Measurements from ENCODE around the gene RAB6D.
"Not testable (repeated sequence)": the region's sequence is repeated elsewhere in the genome, so short reads cannot be mapped to it uniquely, and the experiment has no call there.

RAB6D gene

DNA sequence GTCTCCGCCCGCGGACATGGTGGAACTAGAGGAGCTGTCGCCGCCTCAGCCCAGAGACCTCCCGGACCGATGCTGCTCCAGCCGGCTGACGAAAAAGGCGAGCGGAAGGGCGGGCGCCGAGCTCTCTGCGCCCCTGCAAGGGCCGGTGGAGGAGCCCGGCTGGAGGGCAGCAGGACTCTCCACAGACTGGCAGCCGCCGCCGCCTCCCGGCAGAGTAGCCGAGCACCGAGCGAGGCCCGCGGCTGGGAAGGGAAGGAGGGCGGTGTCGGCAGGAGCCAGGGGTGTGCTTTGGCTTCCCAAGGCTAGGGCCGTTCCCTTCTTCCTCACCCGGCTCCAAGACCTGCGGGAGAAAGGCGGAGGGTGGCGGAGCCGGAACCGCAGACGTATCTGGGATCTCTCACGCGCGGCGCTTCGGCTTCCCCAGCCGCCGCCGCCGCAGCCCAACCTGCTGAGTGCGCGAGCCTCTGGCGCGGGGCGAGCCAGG, at the start of gene RAB6D:
TSS of gene RAB6D (minus strand) at position 466 of the 484 bp plus-strand sequence. CDS start at position 18, 448 bp downstream.
- peak within 1 kb of the TSS; percentile 38 for H3K4me3 ChIP-seq (ENCODE audit: low read depth, low read length)
- not testable (repeated sequence) for DNase-seq (ENCODE audit: low read depth)

DNA sequence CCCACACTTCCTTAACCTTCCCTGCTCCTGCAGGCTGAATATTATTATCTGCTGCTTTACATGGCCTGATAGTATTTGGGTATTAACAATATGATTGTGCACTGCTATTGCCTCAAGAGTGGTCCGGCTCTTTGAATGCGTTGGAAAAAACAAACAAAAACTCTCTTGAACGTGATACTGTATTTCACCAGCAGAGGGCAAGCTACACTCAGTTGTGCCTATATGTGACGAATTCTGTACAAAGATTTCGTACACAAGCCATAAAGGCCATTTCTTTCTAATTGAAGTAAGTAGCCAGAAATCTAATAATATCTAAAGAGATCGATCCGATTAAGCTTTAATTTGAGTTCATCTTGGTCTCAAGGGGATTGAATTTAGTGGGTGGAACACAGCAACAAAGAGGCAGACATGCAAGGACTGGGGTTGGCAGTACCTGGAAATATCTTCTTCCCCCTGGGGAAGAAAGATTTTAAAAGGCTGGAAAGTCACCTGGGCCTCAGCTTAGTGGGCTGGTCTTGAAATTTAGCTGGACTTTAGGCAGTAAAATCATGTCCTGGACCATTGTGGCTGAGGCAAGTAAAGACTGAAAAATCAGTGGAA, 49.3 kb upstream of the RAB6D start:
- DNase-seq (ENCODE audit: low read depth), result peak; percentile 14
- no peak overlapping the region for H3K4me3 ChIP-seq (ENCODE audit: low read depth, low read length)

DNA sequence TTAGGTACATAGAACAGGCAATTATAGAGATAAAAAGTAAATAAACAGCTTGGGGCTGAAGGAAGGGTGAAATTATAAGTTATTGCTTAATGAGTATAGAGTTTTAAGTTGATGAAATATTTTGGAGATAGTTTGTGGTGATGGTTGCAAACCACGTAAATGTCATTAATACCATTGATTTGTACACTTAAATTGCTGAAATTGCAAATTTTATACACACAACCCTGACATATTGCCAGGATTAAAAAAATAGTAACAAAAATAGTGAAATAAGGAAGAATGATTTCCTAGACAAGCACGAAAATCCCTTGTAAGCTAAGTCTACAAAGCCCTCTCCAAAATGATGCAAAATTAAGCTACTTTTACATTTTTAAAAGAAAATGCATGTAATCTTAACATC, 46.2 kb upstream of the RAB6D start:
- no peak overlapping the region for H3K4me3 ChIP-seq (ENCODE audit: low read depth, low read length)
- DNase-seq (ENCODE audit: low read depth), result no peak

DNA sequence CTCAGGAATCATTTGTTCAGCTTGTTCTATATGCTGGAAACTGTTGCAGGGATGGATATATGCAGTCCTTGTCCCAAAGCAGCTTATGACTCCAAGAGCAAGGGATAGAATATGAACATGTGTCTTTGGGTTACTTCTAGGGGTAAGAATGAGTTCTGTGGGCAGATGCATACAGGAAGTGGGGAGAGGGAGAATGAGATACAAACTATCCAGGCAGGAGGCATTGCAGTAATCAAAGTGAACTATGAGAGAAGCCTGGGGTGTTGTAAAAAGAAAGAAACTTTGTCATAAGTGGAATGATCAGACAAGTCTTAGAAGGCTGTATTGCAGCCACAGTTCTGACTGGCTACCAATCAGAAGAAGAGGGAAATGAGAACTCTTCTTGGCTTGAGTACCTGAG, 44.8 kb upstream of the RAB6D start:
- H3K4me3 ChIP-seq (ENCODE audit: low read depth, low read length), result no peak overlapping the region
- no peak for DNase-seq (ENCODE audit: low read depth)

DNA sequence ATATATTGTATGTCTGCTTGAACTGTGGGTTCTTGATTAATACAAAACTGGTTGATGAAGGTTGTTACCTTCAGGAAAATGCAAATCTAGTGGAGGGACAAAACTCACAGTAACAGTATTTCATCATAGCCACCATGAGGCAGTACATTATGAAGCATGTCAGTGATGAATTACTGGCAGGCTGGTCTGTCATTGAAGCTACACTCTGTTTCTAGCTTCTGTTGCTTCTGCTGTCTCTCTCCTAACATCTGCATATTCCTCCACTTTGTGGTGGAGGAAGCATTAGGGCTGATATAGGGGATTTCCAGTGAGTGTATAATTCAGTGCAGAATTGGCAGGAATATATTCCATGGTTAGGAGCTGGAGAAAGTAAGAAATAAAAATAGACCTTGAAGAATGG, 44.2 kb upstream of the RAB6D start:
- DNase-seq (ENCODE audit: low read depth), result no peak
- no peak overlapping the region for H3K4me3 ChIP-seq (ENCODE audit: low read depth, low read length)

DNA sequence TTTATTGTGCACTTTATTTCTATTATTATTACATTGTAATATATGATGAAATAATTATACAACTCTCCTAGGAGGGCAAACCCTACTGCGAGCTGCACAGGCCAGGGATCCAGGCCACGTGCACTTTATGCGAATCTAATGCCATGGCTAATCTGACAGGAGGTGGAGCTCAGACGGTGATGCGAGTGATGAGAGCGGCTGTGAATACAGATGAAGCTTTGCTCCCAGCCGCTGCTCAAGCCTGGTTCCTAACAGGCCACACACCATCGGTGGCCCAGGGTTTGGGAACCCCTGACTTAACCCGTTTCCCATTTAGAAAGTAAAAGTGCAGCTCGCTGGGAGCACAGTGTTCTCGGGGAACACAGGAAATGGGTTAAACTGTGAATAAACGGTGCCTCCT, 40.8 kb upstream of the RAB6D start:
- DNase-seq (ENCODE audit: low read depth), result no peak
- H3K4me3 ChIP-seq (ENCODE audit: low read depth, low read length), result no peak overlapping the region

DNA sequence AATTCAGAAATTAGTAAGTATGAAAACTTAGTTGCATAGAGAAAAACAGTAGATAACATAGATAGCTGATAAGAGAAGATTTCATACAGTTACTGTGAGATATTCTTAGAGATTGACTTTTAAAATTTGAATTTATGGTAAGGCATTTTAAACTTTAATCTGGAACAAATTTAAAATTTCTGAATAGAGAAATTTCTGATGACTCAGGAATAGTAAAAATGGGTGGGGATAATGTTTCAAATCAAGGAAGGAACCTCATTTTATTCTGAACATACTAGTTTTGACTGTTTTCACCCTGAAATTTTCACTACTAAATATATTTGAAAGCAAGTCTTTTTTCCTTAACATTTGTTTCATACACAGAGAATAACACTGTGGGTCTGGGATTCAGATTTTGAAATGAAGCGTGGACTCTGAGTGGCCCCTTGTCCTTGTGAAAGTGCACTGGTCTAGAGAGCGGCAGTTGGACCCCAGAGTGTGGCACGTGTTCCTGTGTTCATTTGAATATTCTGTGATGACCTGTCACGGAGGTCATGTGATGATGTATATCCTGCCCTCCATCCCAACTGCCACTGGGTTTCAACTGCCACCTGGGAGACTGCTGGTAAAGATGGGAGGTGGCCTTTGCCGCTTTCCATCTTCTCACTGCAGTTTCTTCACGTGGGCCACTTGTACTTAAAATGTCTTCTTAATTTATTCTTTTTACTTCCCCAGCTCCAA, 38.5 kb upstream of the RAB6D start:
- DNase-seq (ENCODE audit: low read depth), result no peak
- no peak overlapping the region for H3K4me3 ChIP-seq (ENCODE audit: low read depth, low read length)

DNA sequence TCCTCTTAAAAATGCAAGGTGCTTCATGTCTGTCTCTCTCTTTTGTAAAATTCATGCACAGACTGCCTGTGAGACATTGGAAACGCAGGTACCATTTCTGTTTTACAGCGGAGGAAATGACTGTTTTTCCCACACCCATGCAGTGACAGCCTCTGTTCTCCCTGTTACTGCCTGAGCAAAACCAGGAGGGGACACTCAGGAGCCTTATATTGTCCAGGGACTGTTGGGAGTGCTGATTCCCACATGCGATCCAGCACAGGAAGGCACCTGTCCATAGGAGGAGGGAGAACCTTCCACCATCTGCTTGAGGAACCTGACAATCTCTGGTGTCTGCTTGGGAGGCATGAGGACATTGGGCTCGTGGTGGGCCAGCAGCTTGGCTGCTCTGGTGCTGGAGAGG, 36.9 kb upstream of the RAB6D start:
- no peak overlapping the region for H3K4me3 ChIP-seq (ENCODE audit: low read depth, low read length)
- DNase-seq (ENCODE audit: low read depth), result no peak

DNA sequence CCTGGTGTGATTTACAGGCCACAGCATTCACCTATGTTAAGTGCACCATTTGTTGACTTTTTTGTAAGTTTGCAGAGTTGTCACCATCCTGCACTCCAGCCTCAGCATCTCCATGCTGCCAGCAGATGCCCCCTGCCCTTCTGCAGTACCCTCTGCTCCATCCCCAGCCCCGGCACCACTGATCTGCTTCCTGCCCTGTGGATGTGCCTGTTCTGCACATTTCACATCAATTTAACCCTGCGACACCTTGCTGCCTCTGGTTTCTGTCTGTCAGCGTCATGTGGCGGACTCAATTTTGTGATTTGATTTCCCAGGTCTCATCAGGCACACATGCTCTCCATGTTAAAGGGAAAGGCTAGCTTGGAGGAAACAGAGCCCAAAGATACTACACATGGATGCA, 36.5 kb upstream of the RAB6D start:
- not testable (repeated sequence) for DNase-seq (ENCODE audit: low read depth); H3K4me3 ChIP-seq (ENCODE audit: low read depth, low read length)

DNA sequence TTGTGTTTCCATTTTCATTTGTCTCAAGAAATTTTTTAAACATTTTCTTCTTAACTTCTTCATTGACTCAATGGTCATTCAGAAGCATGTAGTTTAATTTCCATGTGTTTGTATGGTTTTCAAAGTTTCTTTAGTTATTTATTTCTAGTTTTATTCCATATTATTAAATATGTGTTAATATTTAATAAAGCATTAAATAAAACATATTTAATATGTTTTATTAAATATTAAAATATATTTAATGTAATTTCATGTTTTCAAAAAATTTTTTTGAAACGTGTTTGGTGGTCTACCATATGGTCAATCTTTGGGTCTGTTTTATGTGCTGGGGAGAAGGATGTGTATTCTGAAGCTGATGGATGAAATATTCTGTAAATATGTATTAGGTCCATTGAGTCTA, 32.2 kb upstream of the RAB6D start:
- not testable (repeated sequence) for DNase-seq (ENCODE audit: low read depth); H3K4me3 ChIP-seq (ENCODE audit: low read depth, low read length)

DNA sequence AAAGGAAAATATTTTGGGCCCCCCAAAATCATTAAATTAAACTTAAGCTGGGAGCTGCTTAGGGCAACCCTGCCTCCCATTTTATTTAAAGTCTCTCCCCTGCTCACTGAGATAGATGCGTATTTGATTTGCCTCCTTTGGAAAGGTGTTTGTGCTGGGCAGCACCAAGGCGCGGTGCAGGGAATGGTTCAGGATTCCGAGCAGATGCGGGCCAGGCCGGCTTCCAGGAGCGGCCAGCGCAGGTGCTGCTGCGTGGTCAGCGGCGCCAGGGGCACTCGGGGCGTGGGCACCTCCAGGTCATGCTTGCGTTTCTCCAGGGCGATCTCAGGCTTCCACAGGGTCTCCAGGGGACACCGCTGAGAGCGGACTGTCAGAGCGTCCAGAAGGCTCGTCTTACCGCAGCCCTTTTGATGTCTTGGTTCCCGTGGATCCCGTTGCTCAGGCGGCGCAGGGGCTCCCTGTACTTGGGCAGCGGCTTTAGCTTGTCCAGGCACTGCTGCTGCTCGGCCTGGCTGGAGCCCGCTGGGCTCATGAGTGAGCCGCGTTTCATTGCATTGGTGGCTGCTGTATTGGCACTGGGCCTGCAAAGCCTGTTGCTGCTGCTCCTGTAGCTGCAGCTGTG, 31.2 kb upstream of the RAB6D start:
- not testable (repeated sequence) for H3K4me3 ChIP-seq (ENCODE audit: low read depth, low read length)

DNA sequence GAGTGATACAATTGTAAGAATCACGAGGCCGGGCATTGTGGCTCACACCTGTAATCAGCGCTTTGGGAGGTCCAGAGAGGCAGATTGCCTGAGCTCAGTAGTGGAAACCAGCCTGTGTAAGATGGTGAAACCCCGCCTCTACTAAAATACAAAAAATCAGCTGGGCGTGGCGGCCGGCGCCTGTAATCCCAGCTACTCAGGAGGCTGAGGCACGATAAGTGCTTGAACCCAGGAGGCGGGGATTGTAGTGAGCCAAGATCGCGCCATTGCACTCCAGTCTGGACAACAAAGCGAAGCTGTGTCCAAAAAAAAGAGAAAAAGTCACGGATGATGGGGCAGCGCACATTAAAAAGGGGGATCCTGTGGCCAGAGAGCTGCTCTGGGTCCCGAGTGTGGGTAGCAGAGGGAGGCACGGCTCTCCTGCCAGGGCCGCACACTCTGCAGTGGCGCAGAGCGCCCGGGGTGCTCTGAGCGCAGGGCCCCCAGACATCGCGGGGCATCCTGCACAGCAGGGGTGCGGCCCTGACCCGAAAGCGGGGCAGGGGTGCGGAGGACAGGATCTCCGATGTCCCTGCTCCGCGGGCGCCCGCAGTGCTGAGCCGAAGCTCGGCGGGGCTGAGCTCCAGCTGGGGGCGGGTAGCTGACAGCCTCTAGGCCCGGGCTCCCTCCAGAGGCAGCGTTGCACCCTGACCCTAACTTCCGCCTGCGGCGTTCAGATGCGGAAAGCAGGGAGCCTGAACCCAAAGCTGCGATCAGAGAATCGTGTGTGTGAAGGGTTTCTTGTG, 30.4 kb upstream of the RAB6D start:
- H3K4me3 ChIP-seq (ENCODE audit: low read depth, low read length), result peak overlapping the region; percentile 15
- no peak for DNase-seq (ENCODE audit: low read depth)

More for the DNA sequence above, 31.2 kb upstream of the RAB6D start:
- DNase-seq (ENCODE audit: low read depth), result not testable (repeated sequence)

DNA sequence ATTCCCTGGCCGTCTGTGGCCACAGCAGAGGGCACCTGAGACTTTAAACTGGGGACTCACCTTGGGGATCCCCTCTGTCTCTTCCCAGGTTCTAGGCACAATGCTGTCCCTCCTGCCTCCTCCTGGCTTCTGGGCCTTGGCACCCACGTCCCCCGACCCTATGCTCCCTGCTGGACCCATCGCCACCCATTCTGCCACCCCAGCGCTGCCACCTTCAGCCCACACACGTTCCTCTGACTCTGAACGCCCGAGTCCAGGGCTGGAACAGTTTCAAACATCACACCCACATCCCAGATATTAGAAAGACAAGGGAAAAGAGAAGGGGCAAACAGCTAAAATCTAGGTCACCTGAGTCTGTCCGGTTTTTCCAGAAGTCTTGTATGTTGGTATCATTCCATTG, 28.0 kb upstream of the RAB6D start:
- H3K4me3 ChIP-seq (ENCODE audit: low read depth, low read length); DNase-seq (ENCODE audit: low read depth): not testable (repeated sequence)

DNA sequence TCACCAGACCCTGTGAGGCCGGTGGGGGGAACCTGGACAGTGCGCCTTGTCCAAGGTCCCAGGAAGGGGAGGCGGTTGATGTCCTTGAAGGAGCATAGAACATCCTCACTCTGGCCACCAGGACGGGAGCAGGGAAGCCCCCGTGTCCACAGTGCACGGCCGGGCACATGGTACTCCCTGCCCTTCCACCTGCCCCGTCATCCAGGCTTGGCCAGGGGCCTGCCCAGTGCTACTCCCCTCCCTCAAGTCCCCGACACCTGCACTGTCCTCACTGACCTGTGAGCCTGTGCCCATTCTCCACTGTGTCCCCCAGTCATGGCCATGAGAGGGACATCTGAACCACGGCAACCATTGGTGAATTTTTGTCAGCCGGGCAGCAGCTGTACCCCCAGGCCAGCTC, 27.5 kb upstream of the RAB6D start:
- not testable (repeated sequence) for DNase-seq (ENCODE audit: low read depth); H3K4me3 ChIP-seq (ENCODE audit: low read depth, low read length)

DNA sequence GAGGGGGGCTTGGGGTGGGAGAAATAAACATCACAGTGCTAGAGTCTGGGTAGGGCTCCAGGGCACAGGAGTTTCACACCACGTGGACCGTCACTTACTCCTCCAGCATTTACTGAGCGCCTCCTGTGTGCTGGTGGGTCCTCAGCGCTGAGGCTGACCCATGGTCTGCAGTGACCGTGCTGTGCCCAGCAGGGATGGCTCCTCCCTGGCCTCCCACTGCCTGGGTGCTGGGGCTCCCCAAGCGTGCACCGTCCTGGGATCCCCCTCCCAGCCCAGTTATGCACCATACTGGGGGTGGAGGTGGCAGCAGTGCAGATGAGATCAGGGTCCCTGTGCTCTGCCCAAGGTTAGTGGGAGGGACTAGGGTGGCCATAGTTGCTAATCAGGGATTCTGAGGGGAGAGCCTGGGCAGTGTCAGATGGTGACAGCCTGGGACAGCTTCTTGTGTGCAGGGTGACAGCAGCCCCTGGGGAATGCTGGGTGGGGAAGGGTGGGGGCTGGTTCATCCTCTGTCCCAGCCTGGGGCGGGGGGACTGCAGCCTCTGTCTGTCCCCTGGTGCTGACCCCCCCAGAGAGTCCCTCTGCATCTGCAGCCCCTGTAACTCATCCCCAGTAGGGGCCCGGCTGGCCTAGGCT, 26.6 kb upstream of the RAB6D start:
- not testable (repeated sequence) for H3K4me3 ChIP-seq (ENCODE audit: low read depth, low read length); DNase-seq (ENCODE audit: low read depth)

DNA sequence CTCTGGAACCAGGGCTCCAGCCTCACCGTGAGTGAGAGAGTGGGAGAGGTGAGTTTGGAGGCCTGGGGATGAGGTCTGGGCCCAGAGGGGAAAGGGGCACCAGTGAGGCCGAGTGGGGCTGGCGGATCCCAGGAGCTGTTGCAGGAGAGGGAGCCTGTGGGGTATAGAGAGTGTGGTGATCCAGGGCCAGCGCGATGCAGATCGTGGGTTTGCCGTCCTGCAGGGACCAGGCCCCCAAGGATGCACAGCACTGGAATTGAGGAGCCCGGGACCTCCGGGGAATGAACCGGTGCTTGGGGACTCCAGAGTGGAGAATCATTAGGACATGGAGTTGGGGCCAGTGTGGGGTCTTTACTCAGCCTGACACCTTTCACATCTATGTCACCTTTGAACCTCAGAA, 25.7 kb upstream of the RAB6D start:
- DNase-seq (ENCODE audit: low read depth), result no peak
- H3K4me3 ChIP-seq (ENCODE audit: low read depth, low read length), result no peak overlapping the region

DNA sequence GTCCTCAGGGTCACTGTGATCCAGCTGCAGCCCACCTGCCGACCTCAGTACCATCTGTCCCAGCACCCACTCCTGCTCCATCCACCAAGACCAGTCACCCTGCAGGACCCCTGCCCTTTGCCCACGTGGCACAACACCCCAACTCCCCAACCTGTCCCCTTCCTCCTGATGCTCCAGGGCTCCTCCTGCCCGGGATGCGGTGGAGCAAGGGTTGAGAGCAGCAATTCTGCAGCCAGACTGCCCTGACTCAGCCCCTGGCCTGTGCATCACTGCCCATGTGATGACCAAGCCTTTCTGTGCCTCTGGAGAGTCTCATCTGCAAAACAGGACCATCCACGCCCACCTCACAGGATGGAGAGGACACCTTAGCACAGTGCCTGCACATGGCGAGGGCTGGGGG, 24.9 kb upstream of the RAB6D start:
- not testable (repeated sequence) for H3K4me3 ChIP-seq (ENCODE audit: low read depth, low read length); DNase-seq (ENCODE audit: low read depth)

DNA sequence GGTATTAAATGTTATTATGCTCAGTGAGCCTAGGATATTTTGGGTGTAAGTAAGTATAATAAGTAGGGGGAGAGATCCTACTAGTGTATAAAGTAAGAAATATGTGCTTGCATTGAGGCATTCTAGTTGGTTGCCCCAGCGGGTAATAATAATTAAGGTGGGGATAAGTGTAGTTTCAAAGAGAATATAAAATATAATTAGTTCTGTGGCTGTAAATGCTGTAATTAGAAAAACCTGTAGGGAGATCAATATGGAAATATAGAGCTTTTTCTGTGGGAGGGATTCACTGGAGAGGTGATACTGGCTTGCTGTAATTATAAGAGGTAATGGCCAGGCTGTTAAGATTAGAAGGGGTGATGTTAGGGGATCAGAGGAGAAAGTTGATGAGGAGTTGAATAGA, 9.1 kb upstream of the RAB6D start:
- H3K4me3 ChIP-seq (ENCODE audit: low read depth, low read length); DNase-seq (ENCODE audit: low read depth): not testable (repeated sequence)

DNA sequence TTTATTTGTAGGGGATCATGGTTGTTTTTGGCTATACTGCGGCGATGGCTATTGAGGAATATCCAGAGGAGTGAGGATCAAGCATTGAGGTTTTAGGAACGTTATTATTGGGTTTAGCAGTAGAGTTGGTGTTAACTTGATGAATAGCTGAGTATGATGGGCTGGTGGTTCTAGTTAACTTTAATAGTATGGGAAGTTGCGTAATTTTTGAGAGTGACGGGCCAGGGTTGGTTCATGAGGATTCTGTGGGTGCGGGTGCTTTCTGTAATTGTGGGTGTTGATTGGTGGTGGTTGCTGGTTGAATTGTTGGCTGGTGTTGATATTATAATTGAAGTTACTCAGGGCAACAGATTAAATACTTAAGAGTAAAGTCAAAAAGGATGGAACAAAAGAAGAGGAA, 6.0 kb upstream of the RAB6D start:
- H3K4me3 ChIP-seq (ENCODE audit: low read depth, low read length), result no peak overlapping the region
- no peak for DNase-seq (ENCODE audit: low read depth)

Measured in skeletal muscle cell (primary cell).